Middle frontal gyrus (tissue), 1 donor: ENCODE measurements around the gene DEFB108B.
"Not testable (repeated sequence)": the region's sequence is repeated elsewhere in the genome, so short reads cannot be mapped to it uniquely, and the experiment has no call there.

Experiments
- DNase-seq: peaks from one replicate; pipeline ENCODE4 v3.0.0-alpha.2; 2015; ENCODE audit warnings: low spot score; ENCODE audit errors: extremely low spot score

The DEFB108B gene

GRCh38 chr11:71832811-71833210, at the start of gene DEFB108B:
Gene DEFB108B, plus strand, starts transcription at chr11:71833200. Its CDS starts 0 bp downstream, at chr11:71833200.
- DNase-seq = not testable (repeated sequence)

GRCh38 chr11:71786114-71786847, 46.7 kb upstream of the DEFB108B start:
- DNase-seq = not testable (repeated sequence)

- peak; percentile 93 for DNase-seq
Measured at GRCh38 chr11:71786848-71787097, 46.2 kb upstream of the DEFB108B start.

GRCh38 chr11:71787098-71787823, 45.7 kb upstream of the DEFB108B start:
- no peak for DNase-seq

- DNase-seq = not testable (repeated sequence)
Measured at GRCh38 chr11:71787824-71788454, 45.1 kb upstream of the DEFB108B start.

- DNase-seq = not testable (repeated sequence)
Measured at GRCh38 chr11:71789444-71790196, 43.4 kb upstream of the DEFB108B start.

GRCh38 chr11:71791111-71791510, 41.9 kb upstream of the DEFB108B start:
- not testable (repeated sequence) for DNase-seq

GRCh38 chr11:71792621-71793235, 40.3 kb upstream of the DEFB108B start:
- not testable (repeated sequence) for DNase-seq

GRCh38 chr11:71794386-71795040, 38.5 kb upstream of the DEFB108B start:
- DNase-seq = not testable (repeated sequence)

GRCh38 chr11:71795236-71795635, 37.8 kb upstream of the DEFB108B start:
- DNase-seq = not testable (repeated sequence)

GRCh38 chr11:71796016-71796415, 37.0 kb upstream of the DEFB108B start:
- DNase-seq = not testable (repeated sequence)

GRCh38 chr11:71796781-71797180, 36.2 kb upstream of the DEFB108B start:
- DNase-seq = not testable (repeated sequence)

GRCh38 chr11:71799556-71800128, 33.4 kb upstream of the DEFB108B start:
- not testable (repeated sequence) for DNase-seq

- DNase-seq = peak; percentile 33
Measured at GRCh38 chr11:71800335-71800953, 32.6 kb upstream of the DEFB108B start.

GRCh38 chr11:71801026-71801425, 32.0 kb upstream of the DEFB108B start:
- DNase-seq = not testable (repeated sequence)

GRCh38 chr11:71802874-71803273, 30.1 kb upstream of the DEFB108B start:
- not testable (repeated sequence) for DNase-seq

- not testable (repeated sequence) for DNase-seq
Measured at GRCh38 chr11:71804158-71804947, 28.6 kb upstream of the DEFB108B start.

- not testable (repeated sequence) for DNase-seq
Measured at GRCh38 chr11:71812529-71812928, 20.5 kb upstream of the DEFB108B start.
